Neural cell (in vitro differentiated cells): Measurements from ENCODE around the gene PAEP. TPM values are rescaled to one million over a fixed set of nuclear protein-coding genes. Genes with fewer than 3 reads are reported as not detected.

Experiments used
- H2AFZ ChIP-seq: fragments of 200-600, 300-800 bp; sonication (generic), shearing (Covaris generic); 2 replicates; pipeline ENCODE4 v1.6.0; 2014; ENCODE audit warnings: low read depth, mild to moderate bottlenecking, antibody characterized with exemption, low read length, moderate library complexity
- H3F3A ChIP-seq: fragments of 200-600 bp; shearing (Covaris generic); 2 replicates; pipeline ENCODE4 v1.6.1; 2016; ENCODE audit warnings: mild to moderate bottlenecking, moderate library complexity, mixed read lengths, antibody characterized with exemption, low read length; ENCODE audit not compliant: insufficient read depth, poor library complexity, severe bottlenecking
- H3K27ac ChIP-seq: fragments of 200-600, 300-800 bp; sonication (generic), shearing (Covaris generic); 2 replicates; pipeline ENCODE4 v1.5.1; 2014; ENCODE audit warnings: mild to moderate bottlenecking, low read length, moderate library complexity
- H3K27me3 ChIP-seq: fragments of 300-800, 200-600 bp; sonication (generic), shearing (Covaris generic); 2 replicates; pipeline ENCODE4 v1.6.0; 2014; ENCODE audit warnings: mild to moderate bottlenecking, low read depth, low read length, moderate library complexity; ENCODE audit not compliant: insufficient read depth
- H3K36me3 ChIP-seq: fragments of 300-800, 200-600 bp; sonication (generic), shearing (Covaris generic); 2 replicates; pipeline ENCODE4 v1.5.1; 2014; ENCODE audit warnings: mild to moderate bottlenecking, antibody characterized with exemption, low read length, moderate library complexity; ENCODE audit not compliant: insufficient read depth
- H3K4me2 ChIP-seq: fragments of 300-800, 200-600 bp; sonication (generic), shearing (Covaris generic); 2 replicates; pipeline ENCODE4 v1.6.0; 2014; ENCODE audit warnings: mild to moderate bottlenecking, low read length
- H3K4me3 ChIP-seq: fragments of 300-800, 200-600 bp; sonication (generic), shearing (Covaris generic); 2 replicates; pipeline ENCODE4 v1.5.1; 2014; ENCODE audit warnings: mild to moderate bottlenecking, low read length, moderate library complexity
- H3K79me2 ChIP-seq: fragments of 200-600 bp; shearing (Covaris generic); replicated peaks from 2 replicates; pipeline ENCODE4 v1.6.0; 2014; ENCODE audit warnings: mild to moderate bottlenecking, low read length, moderate library complexity; ENCODE audit not compliant: insufficient read depth
- H3K9ac ChIP-seq: fragments of 300-800, 200-600 bp; sonication (generic), shearing (Covaris generic); 2 replicates; pipeline ENCODE4 v1.6.1; 2016; ENCODE audit warnings: mild to moderate bottlenecking, low read length, mixed read lengths
- H3K9me2 ChIP-seq: fragments of 200-600 bp; shearing (Covaris generic); 2 replicates; pipeline ENCODE4 v1.6.1; 2016; ENCODE audit warnings: mild to moderate bottlenecking, low read length, mixed read lengths; ENCODE audit not compliant: insufficient read depth
- H3K9me3 ChIP-seq: fragments of 200-600, 300-800 bp; sonication (generic), shearing (Covaris generic); 2 replicates; pipeline ENCODE4 v1.6.1; 2016; ENCODE audit warnings: mild to moderate bottlenecking, mixed run types, low read length, moderate library complexity, mixed read lengths
- H4K20me1 ChIP-seq: fragments of 200-600 bp; shearing (Covaris generic); 2 replicates; pipeline ENCODE4 v1.6.1; 2016; ENCODE audit warnings: mild to moderate bottlenecking, mixed run types; ENCODE audit not compliant: insufficient read depth
- EP300 ChIP-seq: fragments of 450-650 bp; conservative IDR thresholded peaks from 2 replicates; pipeline ENCODE4 v1.6.1; 2014; ENCODE audit warnings: antibody characterized with exemption, mild to moderate bottlenecking, moderate library complexity; ENCODE audit not compliant: poor library complexity, severe bottlenecking
- EZH2 ChIP-seq: fragments of 200-600, 300-800 bp; shearing (Covaris generic), sonication (generic); IDR thresholded peaks from 2 replicates; pipeline ENCODE4 v1.6.1; 2014; ENCODE audit warnings: antibody characterized with exemption, low read length, borderline replicate concordance, mild to moderate bottlenecking; ENCODE audit not compliant: insufficient read depth, poor library complexity, severe bottlenecking
- MXI1 ChIP-seq: fragments of 450-650 bp; conservative IDR thresholded peaks from 2 replicates; pipeline ENCODE4 v1.6.1; 2014; ENCODE audit warnings: antibody characterized with exemption, mild to moderate bottlenecking; ENCODE audit not compliant: poor library complexity, severe bottlenecking
- POLR2AphosphoS5 ChIP-seq: IDR thresholded peaks from 2 replicates; pipeline ENCODE4 v1.6.1; 2012
- RAD21 ChIP-seq: fragments of 450-650 bp; conservative IDR thresholded peaks from 2 replicates; pipeline ENCODE4 v1.6.1; 2014; ENCODE audit warnings: antibody characterized with exemption, mild to moderate bottlenecking, moderate library complexity
- SMC3 ChIP-seq: fragments of 450-650 bp; conservative IDR thresholded peaks from 2 replicates; pipeline ENCODE4 v1.6.1; 2014; ENCODE audit warnings: antibody characterized with exemption, mild to moderate bottlenecking, moderate library complexity; ENCODE audit not compliant: poor library complexity
- TAF1 ChIP-seq: IDR thresholded peaks from 2 replicates; pipeline ENCODE4 v1.6.1; 2012; ENCODE audit warnings: low read depth
- polyA plus RNA-seq: library from polyadenylated mRNA; depleted of rRNA; stranded (reverse); fragments of >200 nt; gene quantifications from 2 replicates; pipeline ENCODE4 v1.2.3, GENCODE V29; 2014
- TF ChIP-seq, protein P1 (sequence below): fragments of 450-650 bp; IDR thresholded peaks from 2 replicates; pipeline ENCODE4 v1.5.1; 2014; ENCODE audit warnings: antibody characterized with exemption, mild to moderate bottlenecking, moderate library complexity; ENCODE audit not compliant: poor library complexity, severe bottlenecking
- TF ChIP-seq, protein P2 (sequence below): IDR thresholded peaks from 2 replicates; pipeline ENCODE4 v1.6.1; 2012; ENCODE audit warnings: borderline replicate concordance

Gene PAEP
- polyA plus RNA-seq, 1 donor from 2014 or later, result not detected

- H3K4me2 ChIP-seq, result no peak overlapping the region
- no peaks in the 10 kb centered on the region for H3K27me3 ChIP-seq
- H3K79me2 ChIP-seq, result no peaks in the 10 kb centered on the region
- no peaks in the 10 kb centered on the region for H3F3A ChIP-seq
- H3K9me3 ChIP-seq, result no peaks in the 10 kb centered on the region
- H4K20me1 ChIP-seq, result no peaks in the 10 kb centered on the region
- H3K27ac ChIP-seq, result no peak overlapping the region
- no peaks in the 10 kb centered on the region for H3K36me3 ChIP-seq
- H3K9ac ChIP-seq, result no peak overlapping the region
- no peak overlapping the region for H2AFZ ChIP-seq
- no peak for TF ChIP-seq RAD21
- no peak for TF ChIP-seq MXI1
- no peak for TF ChIP-seq TAF1
- no peak for TF ChIP-seq POLR2AphosphoS5
- TF ChIP-seq, protein P1, sequence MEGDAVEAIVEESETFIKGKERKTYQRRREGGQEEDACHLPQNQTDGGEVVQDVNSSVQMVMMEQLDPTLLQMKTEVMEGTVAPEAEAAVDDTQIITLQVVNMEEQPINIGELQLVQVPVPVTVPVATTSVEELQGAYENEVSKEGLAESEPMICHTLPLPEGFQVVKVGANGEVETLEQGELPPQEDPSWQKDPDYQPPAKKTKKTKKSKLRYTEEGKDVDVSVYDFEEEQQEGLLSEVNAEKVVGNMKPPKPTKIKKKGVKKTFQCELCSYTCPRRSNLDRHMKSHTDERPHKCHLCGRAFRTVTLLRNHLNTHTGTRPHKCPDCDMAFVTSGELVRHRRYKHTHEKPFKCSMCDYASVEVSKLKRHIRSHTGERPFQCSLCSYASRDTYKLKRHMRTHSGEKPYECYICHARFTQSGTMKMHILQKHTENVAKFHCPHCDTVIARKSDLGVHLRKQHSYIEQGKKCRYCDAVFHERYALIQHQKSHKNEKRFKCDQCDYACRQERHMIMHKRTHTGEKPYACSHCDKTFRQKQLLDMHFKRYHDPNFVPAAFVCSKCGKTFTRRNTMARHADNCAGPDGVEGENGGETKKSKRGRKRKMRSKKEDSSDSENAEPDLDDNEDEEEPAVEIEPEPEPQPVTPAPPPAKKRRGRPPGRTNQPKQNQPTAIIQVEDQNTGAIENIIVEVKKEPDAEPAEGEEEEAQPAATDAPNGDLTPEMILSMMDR, result no peak
- TF ChIP-seq, protein P2, sequence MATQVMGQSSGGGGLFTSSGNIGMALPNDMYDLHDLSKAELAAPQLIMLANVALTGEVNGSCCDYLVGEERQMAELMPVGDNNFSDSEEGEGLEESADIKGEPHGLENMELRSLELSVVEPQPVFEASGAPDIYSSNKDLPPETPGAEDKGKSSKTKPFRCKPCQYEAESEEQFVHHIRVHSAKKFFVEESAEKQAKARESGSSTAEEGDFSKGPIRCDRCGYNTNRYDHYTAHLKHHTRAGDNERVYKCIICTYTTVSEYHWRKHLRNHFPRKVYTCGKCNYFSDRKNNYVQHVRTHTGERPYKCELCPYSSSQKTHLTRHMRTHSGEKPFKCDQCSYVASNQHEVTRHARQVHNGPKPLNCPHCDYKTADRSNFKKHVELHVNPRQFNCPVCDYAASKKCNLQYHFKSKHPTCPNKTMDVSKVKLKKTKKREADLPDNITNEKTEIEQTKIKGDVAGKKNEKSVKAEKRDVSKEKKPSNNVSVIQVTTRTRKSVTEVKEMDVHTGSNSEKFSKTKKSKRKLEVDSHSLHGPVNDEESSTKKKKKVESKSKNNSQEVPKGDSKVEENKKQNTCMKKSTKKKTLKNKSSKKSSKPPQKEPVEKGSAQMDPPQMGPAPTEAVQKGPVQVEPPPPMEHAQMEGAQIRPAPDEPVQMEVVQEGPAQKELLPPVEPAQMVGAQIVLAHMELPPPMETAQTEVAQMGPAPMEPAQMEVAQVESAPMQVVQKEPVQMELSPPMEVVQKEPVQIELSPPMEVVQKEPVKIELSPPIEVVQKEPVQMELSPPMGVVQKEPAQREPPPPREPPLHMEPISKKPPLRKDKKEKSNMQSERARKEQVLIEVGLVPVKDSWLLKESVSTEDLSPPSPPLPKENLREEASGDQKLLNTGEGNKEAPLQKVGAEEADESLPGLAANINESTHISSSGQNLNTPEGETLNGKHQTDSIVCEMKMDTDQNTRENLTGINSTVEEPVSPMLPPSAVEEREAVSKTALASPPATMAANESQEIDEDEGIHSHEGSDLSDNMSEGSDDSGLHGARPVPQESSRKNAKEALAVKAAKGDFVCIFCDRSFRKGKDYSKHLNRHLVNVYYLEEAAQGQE, result no peak
- TF ChIP-seq EZH2, result no peak
- no peak for TF ChIP-seq EP300
- no peak for TF ChIP-seq SMC3
- no peak overlapping the region for H3K4me3 ChIP-seq
- no peaks in the 10 kb centered on the region for H3K9me2 ChIP-seq
Observed at GRCh38 chr9:135570456-135570855, 8.9 kb downstream of the PAEP start.

GRCh38 chr9:135572233-135572632 is 10.7 kb downstream of the PAEP start:
- TF ChIP-seq SMC3 (no peak), EZH2 (no peak), TAF1 (no peak), EP300 (no peak), RAD21 (no peak), POLR2AphosphoS5 (no peak), MXI1 (no peak)
- TF ChIP-seq, protein P1, result no peak
- TF ChIP-seq, protein P2, result no peak
- Histone ChIP-seq H3K79me2 (no peaks in the 10 kb centered on the region), H2AFZ (no peak overlapping the region), H3K27ac (no peak overlapping the region), H3K9me2 (no peaks in the 10 kb centered on the region), H4K20me1 (no peaks in the 10 kb centered on the region), H3F3A (no peaks in the 10 kb centered on the region), H3K36me3 (no peaks in the 10 kb centered on the region), H3K4me3 (no peak overlapping the region), H3K9me3 (no peaks in the 10 kb centered on the region), H3K27me3 (no peaks in the 10 kb centered on the region), H3K9ac (no peak overlapping the region), H3K4me2 (no peak overlapping the region)
